NB4 (cell line): Measurements from ENCODE around the gene OPCML.

ENCODE experiments used
- DNase-seq: peaks from one replicate; pipeline ENCODE4 v3.0.0; 2010; ENCODE audit warnings: low read depth
- H3K4me3 ChIP-seq: one replicate; pipeline ENCODE4 v1.5.1; 2011; ENCODE audit warnings: mild to moderate bottlenecking, low read depth, low read length, moderate library complexity
- CTCF ChIP-seq: IDR thresholded peaks from one replicate; pipeline ENCODE4 v1.5.1; 2012; ENCODE audit warnings: low read depth, low read length
- MAX ChIP-seq: IDR thresholded peaks from 2 replicates; pipeline ENCODE4 v1.6.1; 2011; ENCODE audit warnings: low read depth, low read length
- MYC ChIP-seq: IDR thresholded peaks from 2 replicates; pipeline ENCODE4 v1.6.1; 2011; ENCODE audit warnings: low read depth, low read length
- POLR2A ChIP-seq: IDR thresholded peaks from 2 replicates; pipeline ENCODE4 v1.6.1; 2011; ENCODE audit warnings: mild to moderate bottlenecking; ENCODE audit not compliant: insufficient read length; ENCODE audit errors: extremely low read depth

The OPCML gene

GRCh38 chr11:133176748-133177147 lies 355.6 kb downstream of the OPCML start:
- no peak for TF ChIP-seq POLR2A
- no peak for TF ChIP-seq CTCF
- no peak for TF ChIP-seq MYC
- no peak for DNase-seq
- H3K4me3 ChIP-seq: no peak overlapping the region

DNA sequence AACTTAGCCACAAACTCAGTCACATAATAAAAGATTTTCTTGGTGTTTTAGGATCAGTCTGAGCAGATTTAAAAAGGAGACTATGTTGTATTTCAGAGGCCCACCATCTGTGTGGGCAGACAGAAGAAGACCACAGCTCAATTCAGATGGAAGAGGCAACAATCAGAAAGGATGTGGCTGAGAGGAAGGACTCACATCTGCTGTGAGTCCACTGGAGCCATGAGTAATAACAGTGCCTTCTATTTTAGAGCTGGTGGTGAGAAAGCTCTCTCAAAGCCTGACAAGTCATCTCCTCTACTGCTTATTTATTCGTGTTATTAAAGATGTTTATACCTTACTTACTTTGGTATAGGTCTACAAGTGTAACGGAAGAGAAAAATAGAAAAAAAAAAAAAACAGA lies 357.2 kb downstream of the OPCML start:
- no peak for TF ChIP-seq MYC
- no peak for TF ChIP-seq POLR2A
- TF ChIP-seq CTCF: no peak
- TF ChIP-seq MAX: no peak
- no peak overlapping the region for H3K4me3 ChIP-seq
- no peak for DNase-seq

GRCh38 chr11:133173810-133174412 lies 358.4 kb downstream of the OPCML start:
- DNase-seq: no peak
- H3K4me3 ChIP-seq: no peak overlapping the region
- TF ChIP-seq POLR2A (no peak), MYC (no peak), MAX (no peak), CTCF (no peak)

DNA sequence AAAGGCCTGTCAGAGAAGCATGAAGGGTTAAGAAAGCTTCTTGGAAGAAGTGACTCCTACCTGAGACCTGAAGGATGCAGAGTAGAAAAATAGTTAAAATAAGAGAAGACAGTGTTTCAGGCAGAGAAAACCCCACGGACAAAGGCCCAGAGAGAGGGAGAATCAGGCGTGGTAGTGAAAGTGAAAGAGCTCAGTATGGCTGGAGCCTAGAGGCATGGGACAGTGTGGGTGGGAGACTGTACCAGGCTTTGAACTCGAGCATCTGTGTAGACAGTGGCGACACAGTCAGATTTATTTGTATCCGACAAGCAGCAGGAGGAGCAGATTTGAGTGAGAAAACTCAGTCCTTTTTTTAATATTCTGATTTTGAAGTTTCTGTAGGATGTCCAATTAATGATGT lies 360.0 kb downstream of the OPCML start:
- TF ChIP-seq MYC (no peak), POLR2A (no peak), CTCF (no peak), MAX (no peak)
- no peak overlapping the region for H3K4me3 ChIP-seq
- no peak for DNase-seq

DNA sequence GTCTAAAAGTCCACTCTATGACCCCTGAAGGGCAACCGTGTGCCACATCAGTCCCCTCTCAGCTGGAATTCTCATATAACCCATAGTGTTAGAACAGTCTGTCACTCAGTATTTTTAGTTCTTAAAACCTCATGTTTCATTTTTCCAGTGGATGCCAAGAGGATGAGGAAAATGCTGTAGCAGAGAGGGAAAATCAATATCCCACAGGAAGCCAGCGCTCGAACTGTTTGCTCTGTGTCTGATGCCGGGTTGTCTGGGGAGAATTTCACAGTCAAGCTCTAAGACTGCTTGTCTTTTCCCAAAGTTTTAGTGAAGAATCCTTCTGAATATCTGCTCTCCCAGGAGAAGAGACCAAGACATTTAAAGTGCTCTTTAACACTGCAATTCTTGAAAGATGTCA lies 360.9 kb downstream of the OPCML start:
- TF ChIP-seq MYC: no peak
- TF ChIP-seq POLR2A: no peak
- no peak for TF ChIP-seq MAX
- no peak for TF ChIP-seq CTCF
- no peak for DNase-seq
- no peak overlapping the region for H3K4me3 ChIP-seq

DNA sequence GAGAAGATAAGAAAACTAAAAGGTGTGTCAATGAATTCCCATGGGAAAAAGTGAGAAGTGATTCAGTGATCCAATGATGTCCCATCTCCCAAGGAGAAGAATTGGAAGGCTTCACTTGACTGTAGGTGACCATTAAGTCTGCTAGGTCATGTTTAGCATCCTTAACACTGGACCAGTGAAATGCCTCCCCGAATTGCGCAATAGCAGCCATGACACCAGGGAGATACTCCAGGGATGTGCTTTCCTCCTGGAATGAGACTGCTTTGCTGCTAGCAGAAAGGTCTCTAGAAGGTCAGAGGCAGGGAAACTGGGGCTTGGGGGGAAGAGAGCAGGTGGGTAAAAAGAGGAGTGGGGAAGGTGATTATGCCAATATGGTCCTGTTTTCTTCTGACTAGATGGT lies 364.3 kb downstream of the OPCML start:
- no peak for DNase-seq
- no peak overlapping the region for H3K4me3 ChIP-seq
- no peak for TF ChIP-seq CTCF
- no peak for TF ChIP-seq POLR2A
- no peak for TF ChIP-seq MYC
- no peak for TF ChIP-seq MAX
